Purkinje cell (primary cell): Measurements from ENCODE around the gene BTG2. TPM values are rescaled to one million over a fixed set of nuclear protein-coding genes. Genes with fewer than 3 reads are reported as not detected.

Source experiments
- polyA plus RNA-seq: library from polyadenylated mRNA; unstranded; fragments of >200 nt; fragmentation: Nextera tagmentation; gene quantifications from 2 replicates; pipeline ENCODE4 v1.2.1, GENCODE V29; 2014

Gene BTG2, protein sequence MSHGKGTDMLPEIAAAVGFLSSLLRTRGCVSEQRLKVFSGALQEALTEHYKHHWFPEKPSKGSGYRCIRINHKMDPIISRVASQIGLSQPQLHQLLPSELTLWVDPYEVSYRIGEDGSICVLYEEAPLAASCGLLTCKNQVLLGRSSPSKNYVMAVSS
- 0.95 and 1.4 TPM in 2 replicates for polyA plus RNA-seq

DNA sequence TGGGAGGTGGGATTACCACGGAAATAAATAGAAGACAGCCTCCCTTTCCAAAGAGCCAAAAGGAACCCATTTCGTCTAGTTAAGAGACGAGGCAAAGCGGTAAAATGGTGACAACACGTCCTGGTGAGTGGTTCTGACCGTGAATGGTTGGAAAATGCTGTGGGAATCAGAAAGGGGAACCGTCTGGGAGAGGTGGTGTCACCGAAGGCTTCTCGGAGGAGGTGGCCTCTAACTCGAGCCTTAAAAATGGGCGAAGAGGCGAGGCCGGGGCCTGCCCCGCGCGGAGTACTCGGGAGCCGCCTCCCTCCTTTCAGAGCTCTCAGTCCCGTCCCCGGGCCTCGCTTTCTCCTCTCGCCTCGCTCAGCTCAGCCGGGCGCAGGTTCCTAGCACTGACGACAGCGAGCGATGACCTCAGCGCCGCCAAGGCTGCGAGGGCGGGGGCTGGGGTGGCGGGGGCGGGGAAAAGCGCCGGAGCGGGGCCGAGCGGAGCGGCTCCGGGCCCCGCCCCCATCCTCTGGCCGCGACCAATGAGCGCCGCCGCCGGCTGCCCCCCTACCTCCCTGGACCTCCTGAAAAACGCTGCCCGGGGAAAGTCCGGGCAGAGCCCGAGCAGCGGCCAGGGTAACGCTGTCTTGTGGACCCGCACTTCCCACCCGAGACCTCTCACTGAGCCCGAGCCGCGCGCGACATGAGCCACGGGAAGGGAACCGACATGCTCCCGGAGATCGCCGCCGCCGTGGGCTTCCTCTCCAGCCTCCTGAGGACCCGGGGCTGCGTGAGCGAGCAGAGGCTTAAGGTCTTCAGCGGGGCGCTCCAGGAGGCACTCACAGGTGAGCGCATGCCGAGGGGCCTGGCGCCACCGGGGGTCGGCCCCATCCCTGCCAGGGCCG lies at the start of gene BTG2:
TSS of gene BTG2 (plus strand) at position 601 of the 890 bp plus-strand sequence. CDS start at position 689, 88 bp downstream.

DNA sequence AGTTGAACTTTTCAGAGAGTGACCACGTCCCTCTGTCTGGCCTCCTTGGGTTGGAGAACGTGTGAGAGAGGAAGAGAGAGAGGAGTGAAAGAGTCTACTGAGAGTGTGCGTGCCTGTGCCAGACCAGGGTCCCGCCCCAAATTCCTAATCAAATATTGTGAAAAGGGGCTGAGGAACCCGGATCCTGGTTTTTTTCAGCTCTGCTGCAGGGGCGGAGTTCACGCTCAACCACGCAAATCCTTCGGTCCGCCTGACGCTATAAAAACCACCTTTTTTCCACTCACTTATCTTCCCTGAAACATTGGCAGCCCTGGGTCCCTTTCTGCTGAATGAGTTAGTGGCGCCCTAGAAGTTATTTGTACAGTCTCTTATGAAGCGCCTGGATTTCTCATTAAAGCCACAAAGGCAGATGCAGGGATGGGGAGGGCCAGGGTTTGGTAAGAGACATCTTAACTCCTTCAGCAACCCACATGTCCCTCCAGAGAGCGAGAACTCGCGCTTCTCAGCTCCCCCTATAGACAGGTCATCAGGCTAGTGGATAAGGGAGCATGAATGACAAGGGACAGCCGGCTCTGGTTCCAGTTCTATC lies 45.8 kb downstream of the BTG2 start, which contains the start of gene FMOD:
TSS of gene FMOD (minus strand) at position 86 of the 589 bp plus-strand sequence. CDS start 2,852 bp downstream, outside the sequence.

Other genes with a start within 250 kb of the BTG2 start
- gene MYOG, start 219.5 kb upstream of the BTG2 start, polyA plus RNA-seq, result not detected in 2 replicates
- 1.4 TPM in 1 of 2 replicates, not detected in the other for gene ADORA1, start 177.8 kb upstream of the BTG2 start, polyA plus RNA-seq
- gene MYBPH, start 129.7 kb upstream of the BTG2 start, polyA plus RNA-seq, result not detected in 2 replicates
- not detected in 2 replicates for gene CHI3L1, start 118.8 kb upstream of the BTG2 start, polyA plus RNA-seq
- gene CHIT1, start 75.8 kb upstream of the BTG2 start, polyA plus RNA-seq, result not detected in 2 replicates
- gene FMOD, start 45.6 kb downstream of the BTG2 start, polyA plus RNA-seq, result not detected in 2 replicates
- 0.27 and 1.4 TPM in 2 replicates for gene PRELP, start 170.3 kb downstream of the BTG2 start, polyA plus RNA-seq
- gene OPTC, start 188.6 kb downstream of the BTG2 start, polyA plus RNA-seq, result not detected in 2 replicates